ENCODE results near the gene EFS.

Gene EFS

DNA sequence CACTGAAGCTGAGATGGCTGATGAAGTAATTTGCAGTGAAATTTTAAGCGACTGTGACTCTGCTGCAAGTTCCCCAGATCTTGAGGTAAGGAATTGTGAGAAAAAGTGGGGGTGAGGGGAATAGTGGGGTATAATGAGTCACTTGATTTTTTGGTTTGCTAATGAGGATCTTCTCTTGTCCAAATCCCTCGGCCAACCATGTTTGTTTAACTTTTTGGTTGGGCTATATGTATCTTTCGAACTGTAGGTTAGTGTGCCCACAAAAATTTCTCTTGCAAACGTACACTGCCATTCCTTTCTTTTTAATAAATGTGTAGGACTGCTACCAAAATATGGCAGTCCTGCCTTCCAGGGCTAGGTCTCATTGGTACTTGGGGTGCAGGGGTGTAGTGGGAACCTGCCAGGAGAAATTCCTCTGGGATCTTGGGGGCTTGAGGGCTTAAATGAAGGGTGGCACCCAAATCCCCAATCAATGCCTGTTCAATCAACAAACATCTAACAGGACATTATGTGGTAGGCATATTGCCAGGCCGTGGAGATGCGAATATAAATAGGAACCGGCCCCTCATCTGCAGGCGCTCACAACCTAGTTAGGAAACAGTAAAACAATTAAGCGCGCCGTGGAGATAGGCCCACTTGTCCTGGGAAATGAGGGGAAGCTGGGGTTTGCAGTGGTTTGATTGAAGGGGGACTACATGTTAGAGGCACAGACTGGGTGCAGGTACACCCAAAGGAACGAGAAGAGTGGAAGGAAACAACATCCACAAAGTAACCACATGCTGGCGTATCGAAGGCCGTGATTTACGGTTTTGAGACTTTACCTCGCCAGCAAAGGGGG is 45.0 kb downstream of the EFS start:
- no peak for DNase-seq (ENCODE audit: insufficient read length, low spot score)
- TF ChIP-seq CTCF (IDR thresholded peaks at IDR 0.05; ENCODE audit: insufficient read depth, missing control alignments): no peak
- FAIRE-seq: no peak

GRCh38 chr14:23316300-23316699 is 48.7 kb downstream of the EFS start:
- no peak for TF ChIP-seq CTCF (IDR thresholded peaks at IDR 0.05; ENCODE audit: insufficient read depth, missing control alignments)
- DNase-seq (ENCODE audit: insufficient read length, low spot score) (no peak), FAIRE-seq (no peak)

- DNase-seq (ENCODE audit: insufficient read length, low spot score): no peak
- no peak for FAIRE-seq
- no peak for TF ChIP-seq CTCF (IDR thresholded peaks at IDR 0.05; ENCODE audit: insufficient read depth, missing control alignments)
Observed at GRCh38 chr14:23310546-23310945, 54.4 kb downstream of the EFS start.

DNA sequence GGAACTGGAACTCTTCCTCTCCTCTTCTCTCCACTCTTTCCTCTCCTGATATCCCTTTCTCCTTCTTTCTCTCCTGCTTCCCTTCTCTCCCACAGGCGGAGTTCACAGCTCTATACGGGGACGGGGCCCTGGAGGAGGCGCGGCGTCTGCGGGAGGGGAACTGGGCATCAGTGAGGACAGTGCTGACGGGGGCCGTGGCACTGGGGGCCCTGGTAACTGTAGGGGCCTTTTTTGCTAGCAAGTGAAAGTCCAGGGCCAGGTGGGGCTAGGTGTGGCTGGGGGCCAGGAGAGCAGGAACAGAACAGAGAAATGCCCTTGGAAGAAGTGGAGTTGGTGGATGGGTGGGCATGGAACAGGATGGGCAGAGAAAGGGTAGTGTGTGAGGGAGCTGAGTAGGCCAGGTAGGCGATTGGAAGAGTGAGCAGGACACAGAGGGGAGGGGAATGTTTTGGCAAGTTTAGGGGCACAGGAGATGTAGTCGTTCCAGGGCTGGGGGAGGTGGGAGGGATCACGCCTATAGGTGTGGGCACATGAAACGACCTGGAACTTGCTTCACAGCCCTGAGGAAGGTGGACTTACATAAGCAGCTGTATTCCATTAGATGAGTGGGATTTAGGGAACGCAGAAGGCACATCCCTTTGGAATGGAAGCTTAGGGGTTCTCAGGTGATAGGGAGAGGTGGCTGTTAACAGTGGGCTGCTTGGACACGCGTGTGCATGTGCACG is 56.1 kb downstream of the EFS start:
- DNase-seq (ENCODE audit: insufficient read length, low spot score) (no peak), FAIRE-seq (no peak)
- no peak for TF ChIP-seq CTCF (IDR thresholded peaks at IDR 0.05; ENCODE audit: insufficient read depth, missing control alignments)

DNA sequence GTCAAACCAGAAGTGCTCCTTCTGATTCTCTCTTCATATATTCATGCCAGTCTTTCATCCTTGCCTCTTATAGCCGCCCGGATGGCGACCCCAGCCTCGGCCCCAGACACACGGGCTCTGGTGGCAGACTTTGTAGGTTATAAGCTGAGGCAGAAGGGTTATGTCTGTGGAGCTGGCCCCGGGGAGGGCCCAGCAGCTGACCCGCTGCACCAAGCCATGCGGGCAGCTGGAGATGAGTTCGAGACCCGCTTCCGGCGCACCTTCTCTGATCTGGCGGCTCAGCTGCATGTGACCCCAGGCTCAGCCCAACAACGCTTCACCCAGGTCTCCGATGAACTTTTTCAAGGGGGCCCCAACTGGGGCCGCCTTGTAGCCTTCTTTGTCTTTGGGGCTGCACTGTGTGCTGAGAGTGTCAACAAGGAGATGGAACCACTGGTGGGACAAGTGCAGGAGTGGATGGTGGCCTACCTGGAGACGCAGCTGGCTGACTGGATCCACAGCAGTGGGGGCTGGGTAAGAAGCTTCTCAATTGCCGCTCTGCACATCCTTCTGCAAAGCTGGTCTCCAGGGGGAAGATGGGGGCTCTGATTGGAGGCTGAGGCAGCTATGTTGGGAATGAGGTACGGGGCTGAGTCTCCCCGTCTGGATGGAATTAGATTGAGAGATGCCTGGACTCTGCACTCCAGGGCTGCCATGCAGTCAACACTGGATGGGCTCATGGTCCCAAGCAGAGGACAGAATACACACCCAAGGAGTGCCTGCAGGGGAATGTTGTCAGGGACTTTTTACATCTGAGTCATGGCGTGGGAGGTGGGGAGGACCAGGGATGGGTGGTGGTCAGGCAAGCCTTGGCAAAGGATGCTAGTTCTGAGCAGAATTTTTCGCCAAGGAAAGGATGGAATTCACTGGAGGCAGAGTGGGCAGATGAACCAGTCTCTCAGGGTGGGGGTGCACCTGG is 57.0 kb downstream of the EFS start:
- DNase-seq (ENCODE audit: insufficient read length, low spot score) (no peak), FAIRE-seq (no peak)
- no peak for TF ChIP-seq CTCF (IDR thresholded peaks at IDR 0.05; ENCODE audit: insufficient read depth, missing control alignments)

DNA sequence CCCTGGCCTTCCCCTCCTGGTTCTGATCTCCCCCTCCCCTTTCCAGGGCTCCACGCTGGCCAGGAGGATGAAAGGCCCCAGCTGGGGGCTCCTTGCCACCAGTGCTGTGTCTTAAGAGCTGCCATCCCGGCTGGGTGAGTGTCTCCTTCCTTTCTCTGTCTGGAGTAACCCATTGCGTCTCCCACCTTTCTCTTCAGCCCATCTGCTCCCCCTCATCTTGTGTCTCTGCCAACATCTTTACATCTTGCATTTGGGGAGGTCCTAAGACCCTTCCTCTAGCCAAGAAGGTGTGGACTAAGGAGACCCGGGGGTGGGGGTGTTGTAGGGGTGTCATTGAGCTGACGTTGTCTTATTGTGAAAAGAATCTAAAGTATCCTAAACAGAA is 57.8 kb downstream of the EFS start:
- TF ChIP-seq CTCF (IDR thresholded peaks at IDR 0.05; ENCODE audit: insufficient read depth, missing control alignments): no peak
- FAIRE-seq: no peak

More for the DNA sequence above, 57.8 kb downstream of the EFS start:
- DNase-seq (ENCODE audit: insufficient read length, low spot score): no peak

All from D721Med (cell line).